HG03558 (cell line): ENCODE measurements around the gene FAM180A.

Experiments used
- ATAC-seq: cut with Tn5 transposase; IDR thresholded peaks from one replicate; pipeline ENCODE4 v1.9.1; 2021; ENCODE audit warnings: moderate number of reproducible peaks; ENCODE audit not compliant: unreplicated experiment; ENCODE audit errors: extremely low read depth

The FAM180A gene

GRCh38 chr7:135772639-135773222, 24.1 kb upstream of the FAM180A start:
- ATAC-seq: no peak

GRCh38 chr7:135771961-135772638, 23.5 kb upstream of the FAM180A start:
- ATAC-seq: no peak

GRCh38 chr7:135771051-135771450, 22.4 kb upstream of the FAM180A start:
- ATAC-seq: no peak

GRCh38 chr7:135770139-135770710, 21.6 kb upstream of the FAM180A start:
- no peak for ATAC-seq

GRCh38 chr7:135769005-135769802, 20.6 kb upstream of the FAM180A start:
- no peak for ATAC-seq

GRCh38 chr7:135768467-135768866, 19.9 kb upstream of the FAM180A start:
- no peak for ATAC-seq

GRCh38 chr7:135768064-135768463, 19.5 kb upstream of the FAM180A start:
- no peak for ATAC-seq

- no peak for ATAC-seq
These were observed 14.6 kb upstream of the FAM180A start for GRCh38 chr7:135763261-135763660.

- no peak for ATAC-seq
These were observed 13.3 kb upstream of the FAM180A start for GRCh38 chr7:135761751-135762488.

GRCh38 chr7:135759532-135759931, 10.9 kb upstream of the FAM180A start:
- no peak for ATAC-seq

- no peak for ATAC-seq
These were observed 9.9 kb upstream of the FAM180A start for GRCh38 chr7:135758531-135758932.

- no peak for ATAC-seq
These were observed 9.3 kb upstream of the FAM180A start for GRCh38 chr7:135757719-135758411.

GRCh38 chr7:135756191-135756590, 7.6 kb upstream of the FAM180A start:
- no peak for ATAC-seq

GRCh38 chr7:135755351-135755753, 6.7 kb upstream of the FAM180A start:
- no peak for ATAC-seq

GRCh38 chr7:135753616-135754413, 5.2 kb upstream of the FAM180A start:
- ATAC-seq: no peak

- no peak for ATAC-seq
These were observed 1.2 kb downstream of the FAM180A start for GRCh38 chr7:135747366-135747765.

- ATAC-seq: no peak
These were observed 2.8 kb downstream of the FAM180A start for GRCh38 chr7:135745703-135746312.

GRCh38 chr7:135744938-135745702, 3.5 kb downstream of the FAM180A start:
- no peak for ATAC-seq
